Measurements from ENCODE around the gene ZSWIM8.

The ZSWIM8 gene

DNA sequence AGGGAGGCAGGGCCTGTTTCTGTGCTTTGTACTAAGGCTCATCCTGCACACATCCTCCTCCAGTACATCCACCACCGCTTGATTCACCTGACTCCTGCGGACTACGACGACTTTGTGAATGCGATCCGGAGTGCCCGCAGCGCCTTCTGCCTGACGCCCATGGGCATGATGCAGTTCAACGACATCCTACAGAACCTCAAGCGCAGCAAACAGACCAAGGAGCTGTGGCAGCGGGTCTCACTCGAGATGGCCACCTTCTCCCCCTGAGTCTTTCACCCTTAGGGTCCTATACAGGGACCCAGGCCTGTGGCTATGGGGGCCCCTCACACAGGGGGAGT lies 15.8 kb downstream of the ZSWIM8 start:
- Histone ChIP-seq H3F3A (ENCODE audit: insufficient read depth, low read length) (peaks cover 4% of the 10 kb centered on the region; the same call in 1 of the 2 replicates), H3K4me3 (ENCODE audit: low read length) (no peak overlapping the region), H3K27ac (ENCODE audit: low read length) (no peak overlapping the region), H3K4me1 (ENCODE audit: low read length) (peaks cover 16% of the 10 kb centered on the region), H3K36me3 (replicated peaks; ENCODE audit: insufficient read depth, low read length) (0 out of 2 replicates have a peak, but pooled peaks cover 5% of the 10 kb centered on the region), H3K9ac (ENCODE audit: low read length) (no peak overlapping the region), H4K20me1 (ENCODE audit: insufficient read depth, low read length) (no peaks in the 10 kb centered on the region), H3K79me2 (ENCODE audit: low read length) (no peaks in the 10 kb centered on the region), H3K9me2 (replicated peaks; ENCODE audit: insufficient read depth, low read length) (no peaks in the 10 kb centered on the region), H3K9me3 (replicated peaks; ENCODE audit: insufficient read depth, low read length) (no peaks in the 10 kb centered on the region), H3K27me3 (replicated peaks; ENCODE audit: insufficient read depth, low read length) (no peaks in the 10 kb centered on the region), H3K4me2 (ENCODE audit: low read depth, low read length) (no peak overlapping the region), H2AFZ (ENCODE audit: low read length) (no peak overlapping the region)
- TF ChIP-seq EZH2phosphoT487 (IDR thresholded peaks at IDR 0.05; ENCODE audit: low read length) (no peak), EZH2 (optimal IDR thresholded peaks at IDR 0.05; ENCODE audit: low read depth, low read length) (no peak), CTCF (IDR thresholded peaks at IDR 0.05; ENCODE audit: low read length) (no peak)
- no peak for DNase-seq

DNA sequence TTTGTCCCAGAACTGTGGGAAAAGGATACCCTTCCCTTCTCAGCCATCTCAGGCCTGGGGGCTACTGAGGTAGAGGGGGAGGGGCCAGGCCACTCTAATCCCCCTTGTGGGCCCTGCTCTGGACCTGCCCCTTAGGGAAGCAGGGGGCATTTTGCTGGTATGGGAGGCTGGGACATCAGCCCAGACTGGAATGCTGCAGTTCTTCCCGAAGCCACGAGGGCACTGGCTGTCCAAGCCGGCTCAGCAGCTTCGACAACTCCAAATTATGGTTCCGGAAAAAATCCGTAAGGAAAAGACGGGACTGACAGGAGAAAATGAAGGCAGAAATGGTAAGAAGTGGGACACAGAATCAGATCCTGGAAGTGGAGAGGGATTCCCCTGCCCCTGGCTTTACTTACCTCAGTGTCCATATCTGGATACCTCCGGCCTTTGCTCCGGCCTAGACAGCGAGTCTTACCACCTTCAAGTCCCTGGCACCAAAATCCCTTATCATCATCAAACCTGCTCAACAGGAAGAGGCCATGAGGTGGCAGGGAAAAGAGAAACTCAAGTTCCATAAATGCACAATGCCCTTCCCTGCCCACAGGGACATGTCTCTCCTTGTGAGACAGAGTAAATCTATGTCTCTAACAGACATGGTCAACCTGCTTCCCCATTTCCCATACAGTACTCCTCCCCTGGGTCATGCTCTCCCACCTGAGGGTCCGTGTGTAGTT lies 17.0 kb downstream of the ZSWIM8 start:
- H3F3A ChIP-seq (ENCODE audit: insufficient read depth, low read length) = peaks cover 4% of the 10 kb centered on the region; the same call in 1 of the 2 replicates
- H4K20me1 ChIP-seq (ENCODE audit: insufficient read depth, low read length) = no peaks in the 10 kb centered on the region
- H3K27me3 ChIP-seq (replicated peaks; ENCODE audit: insufficient read depth, low read length) = no peaks in the 10 kb centered on the region
- no peaks in the 10 kb centered on the region for H3K9me3 ChIP-seq (replicated peaks; ENCODE audit: insufficient read depth, low read length)
- H3K4me2 ChIP-seq (ENCODE audit: low read depth, low read length) = no peak overlapping the region
- no peaks in the 10 kb centered on the region for H3K9me2 ChIP-seq (replicated peaks; ENCODE audit: insufficient read depth, low read length)
- peaks cover 4% of the 10 kb centered on the region for H3K79me2 ChIP-seq (ENCODE audit: low read length)
- H2AFZ ChIP-seq (ENCODE audit: low read length) = no peak overlapping the region
- H3K4me3 ChIP-seq (ENCODE audit: low read length) = no peak overlapping the region
- DNase-seq = no peak
- TF ChIP-seq EZH2phosphoT487 (IDR thresholded peaks at IDR 0.05; ENCODE audit: low read length) (no peak), EZH2 (optimal IDR thresholded peaks at IDR 0.05; ENCODE audit: low read depth, low read length) (no peak), CTCF (IDR thresholded peaks at IDR 0.05; ENCODE audit: low read length) (no peak)
- no peak overlapping the region for H3K9ac ChIP-seq (ENCODE audit: low read length)
- H3K27ac ChIP-seq (ENCODE audit: low read length) = no peak overlapping the region
- H3K36me3 ChIP-seq (replicated peaks; ENCODE audit: insufficient read depth, low read length) = 0 out of 2 replicates have a peak, but pooled peaks cover 5% of the 10 kb centered on the region
- peaks cover 16% of the 10 kb centered on the region for H3K4me1 ChIP-seq (ENCODE audit: low read length)

DNA sequence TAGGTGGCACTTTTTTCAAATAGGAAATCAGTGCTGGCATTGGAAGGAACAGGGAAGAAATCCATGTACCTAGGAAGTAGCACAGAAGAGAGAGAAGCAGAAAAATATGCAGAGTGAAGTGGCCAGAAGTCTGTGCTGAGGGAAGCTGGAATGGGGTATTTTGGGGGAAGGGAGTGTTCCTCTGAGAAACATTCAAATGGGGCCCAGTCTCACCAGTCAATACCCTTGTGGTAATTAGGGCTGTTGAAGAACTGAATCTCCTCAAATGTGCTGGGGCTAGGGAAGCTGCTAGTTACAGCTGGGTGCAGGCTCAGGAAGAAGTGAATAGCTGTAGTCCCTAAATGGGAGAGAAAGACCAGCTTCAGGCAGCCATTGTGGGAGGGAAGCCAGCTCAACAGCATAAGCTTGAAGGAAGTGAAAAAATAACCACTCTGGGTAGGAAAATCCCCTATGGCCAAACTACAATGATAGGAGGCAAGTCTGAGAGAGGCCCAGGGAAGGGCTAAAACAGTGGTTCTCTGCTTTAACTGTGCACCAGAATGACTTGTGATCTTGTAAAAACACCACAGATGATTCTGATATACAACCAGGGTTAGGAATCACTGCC lies 18.4 kb downstream of the ZSWIM8 start:
- Histone ChIP-seq H4K20me1 (ENCODE audit: insufficient read depth, low read length) (no peaks in the 10 kb centered on the region), H3F3A (ENCODE audit: insufficient read depth, low read length) (peaks cover 4% of the 10 kb centered on the region; the same call in 1 of the 2 replicates), H3K9me3 (replicated peaks; ENCODE audit: insufficient read depth, low read length) (no peaks in the 10 kb centered on the region), H3K9me2 (replicated peaks; ENCODE audit: insufficient read depth, low read length) (no peaks in the 10 kb centered on the region), H3K9ac (ENCODE audit: low read length) (no peak overlapping the region; the same call in 1 of the 2 replicates), H3K4me3 (ENCODE audit: low read length) (no peak overlapping the region), H3K27ac (ENCODE audit: low read length) (peak overlapping the region; percentile 66; the same call in 1 of the 2 replicates), H2AFZ (ENCODE audit: low read length) (no peak overlapping the region), H3K4me1 (ENCODE audit: low read length) (peaks cover 16% of the 10 kb centered on the region), H3K36me3 (replicated peaks; ENCODE audit: insufficient read depth, low read length) (0 out of 2 replicates have a peak, but pooled peaks cover 5% of the 10 kb centered on the region), H3K4me2 (ENCODE audit: low read depth, low read length) (peak overlapping the region; percentile 34; the same call in 1 of the 2 replicates), H3K27me3 (replicated peaks; ENCODE audit: insufficient read depth, low read length) (no peaks in the 10 kb centered on the region), H3K79me2 (ENCODE audit: low read length) (peaks cover 4% of the 10 kb centered on the region)
- peak; percentile 16 for DNase-seq
- no peak for TF ChIP-seq CTCF (IDR thresholded peaks at IDR 0.05; ENCODE audit: low read length)

Measured in MM.1S (cell line).